H9 (cell line): ENCODE results near the gene ARHGEF10L. TPM values are rescaled to one million over a fixed set of nuclear protein-coding genes. Genes with fewer than 3 reads are reported as not detected.
A peak's percentile ranks its signal among the peaks of the same experiment; 100 is the strongest.

ENCODE experiments used
- DNase-seq: peaks from one replicate; pipeline ENCODE4 v3.0.0-alpha.2; 2017
- H2AFZ ChIP-seq: one replicate; pipeline ENCODE4 v1.6.1; 2013; ENCODE audit warnings: mild to moderate bottlenecking, low read length, control low read depth, moderate library complexity
- H2AK5ac ChIP-seq: 2 replicates; pipeline ENCODE4 v1.6.1; 2013; ENCODE audit warnings: low read length, control low read depth, mixed read lengths; ENCODE audit not compliant: insufficient read length
- H2BK120ac ChIP-seq: one replicate; pipeline ENCODE4 v1.6.1; 2013; ENCODE audit warnings: low read depth, mild to moderate bottlenecking, low read length, control low read depth, inconsistent platforms; ENCODE audit not compliant: poor library complexity, severe bottlenecking
- H2BK12ac ChIP-seq: 2 replicates; pipeline ENCODE4 v1.6.1; 2013; ENCODE audit warnings: low read length, control low read depth, mixed read lengths, low read depth; ENCODE audit not compliant: insufficient read length
- H2BK15ac ChIP-seq: 2 replicates; pipeline ENCODE4 v1.6.1; 2013; ENCODE audit warnings: low read depth, low read length, control low read depth
- H2BK20ac ChIP-seq: one replicate; pipeline ENCODE4 v1.6.1; 2013; ENCODE audit warnings: low read depth, mild to moderate bottlenecking, low read length, control low read depth, inconsistent platforms; ENCODE audit not compliant: poor library complexity, severe bottlenecking
- H2BK5ac ChIP-seq: 2 replicates; pipeline ENCODE4 v1.6.1; 2013; ENCODE audit warnings: low read length, control low read depth, mixed read lengths; ENCODE audit not compliant: insufficient read length
- H3K14ac ChIP-seq: 2 replicates; pipeline ENCODE4 v1.6.1; 2013; ENCODE audit warnings: low read length, control low read depth; ENCODE audit not compliant: insufficient read depth
- H3K18ac ChIP-seq: 2 replicates; pipeline ENCODE4 v1.6.1; 2013; ENCODE audit warnings: low read depth, mild to moderate bottlenecking, mixed read lengths, low read length, control low read depth; ENCODE audit not compliant: insufficient read length
- H3K23ac ChIP-seq: 2 replicates; pipeline ENCODE4 v1.6.1; 2013; ENCODE audit warnings: low read length, control low read depth, mixed read lengths, low read depth; ENCODE audit not compliant: insufficient read length
- H3K23me2 ChIP-seq: 2 replicates; pipeline ENCODE4 v1.6.1; 2013; ENCODE audit warnings: low read depth, mild to moderate bottlenecking, mixed read lengths, low read length, control low read depth; ENCODE audit not compliant: insufficient read length, poor library complexity, severe bottlenecking
- H3K27ac ChIP-seq: 2 replicates; pipeline ENCODE4 v1.5.1; 2013; ENCODE audit warnings: low read length, control low read depth, mixed read lengths, low read depth; ENCODE audit not compliant: insufficient read length
- H3K27me3 ChIP-seq: 2 replicates; pipeline ENCODE4 v1.6.1; 2013; ENCODE audit warnings: low read length, control low read depth, inconsistent platforms; ENCODE audit not compliant: insufficient read depth
- H3K4ac ChIP-seq: 2 replicates; pipeline ENCODE4 v1.6.1; 2013; ENCODE audit warnings: low read depth, mild to moderate bottlenecking, control low read depth, inconsistent platforms, low read length, moderate library complexity
- H3K4me1 ChIP-seq: 2 replicates; pipeline ENCODE4 v1.6.1; 2013; ENCODE audit warnings: low read length, control low read depth, inconsistent platforms; ENCODE audit not compliant: insufficient read depth
- H3K4me2 ChIP-seq: 2 replicates; pipeline ENCODE4 v1.6.1; 2013; ENCODE audit warnings: low read length, control low read depth, mixed read lengths; ENCODE audit not compliant: insufficient read length, insufficient read depth
- H3K56ac ChIP-seq: 2 replicates; pipeline ENCODE4 v1.6.1; 2013; ENCODE audit warnings: low read depth, mild to moderate bottlenecking, mixed read lengths, low read length, control low read depth; ENCODE audit not compliant: insufficient read length
- H3K79me1 ChIP-seq: 2 replicates; pipeline ENCODE4 v1.6.1; 2013; ENCODE audit warnings: low read depth, mild to moderate bottlenecking, moderate library complexity, low read length, control low read depth, inconsistent platforms; ENCODE audit not compliant: insufficient read depth, poor library complexity, severe bottlenecking
- H3K79me2 ChIP-seq: 2 replicates; pipeline ENCODE4 v1.6.1; 2013; ENCODE audit warnings: low read length, control low read depth, inconsistent platforms; ENCODE audit not compliant: insufficient read depth
- H3K9ac ChIP-seq: 2 replicates; pipeline ENCODE4 v1.6.1; 2013; ENCODE audit warnings: low read length, control low read depth, mixed read lengths; ENCODE audit not compliant: insufficient read length; ENCODE audit errors: extremely low read depth
- H3K9me3 ChIP-seq: one replicate; pipeline ENCODE4 v1.6.1; 2013; ENCODE audit warnings: low read depth, low read length, inconsistent platforms; ENCODE audit not compliant: control insufficient read depth
- H3T11ph ChIP-seq: one replicate; pipeline ENCODE4 v1.6.1; 2013; ENCODE audit warnings: mild to moderate bottlenecking, low read length, control low read depth, inconsistent platforms
- H4K20me1 ChIP-seq: one replicate; pipeline ENCODE4 v1.6.1; 2013; ENCODE audit not compliant: control insufficient read depth, insufficient read length, insufficient read depth
- H4K5ac ChIP-seq: 2 replicates; pipeline ENCODE4 v1.6.1; 2013; ENCODE audit warnings: low read depth, mild to moderate bottlenecking, mixed read lengths, low read length, control low read depth; ENCODE audit not compliant: insufficient read length
- H4K8ac ChIP-seq: replicated peaks from 2 replicates; pipeline ENCODE4 v1.6.1; 2013; ENCODE audit warnings: low read length, control low read depth, mixed read lengths, low read depth; ENCODE audit not compliant: insufficient read length
- H4K91ac ChIP-seq: 2 replicates; pipeline ENCODE4 v1.6.1; 2013; ENCODE audit warnings: low read depth, mild to moderate bottlenecking, moderate library complexity, mixed read lengths, low read length, control low read depth; ENCODE audit not compliant: insufficient read length
- H3K27ac Mint-ChIP-seq, 3 experiments: 2 replicates in 2 of 3; 3 replicates in 1 of 3; pipeline ENCODE4 v1.8.0; 2020 to 2021; ENCODE audit warnings: mixed read lengths in 3 of 3, mild to moderate bottlenecking in 1 of 3, moderate library complexity in 1 of 3
- H3K27me3 Mint-ChIP-seq: 2 replicates; pipeline ENCODE4 v1.8.0; 2021; ENCODE audit warnings: low read depth, mild to moderate bottlenecking, moderate library complexity, mixed read lengths
- H3K36me3 Mint-ChIP-seq, 3 experiments: 2 replicates in 2 of 3; 3 replicates in 1 of 3; pipeline ENCODE4 v1.8.0; 2020 to 2021; ENCODE audit warnings: low read depth in 3 of 3, mixed read lengths in 3 of 3; ENCODE audit not compliant: insufficient read depth in 1 of 3
- H3K4me1 Mint-ChIP-seq, 2 experiments: 2 replicates each; pipeline ENCODE4 v1.8.0; 2020; ENCODE audit warnings: mixed read lengths in 2 of 2
- H3K4me3 Mint-ChIP-seq, 2 experiments: 2 replicates in 1 of 2; 3 replicates in 1 of 2; pipeline ENCODE4 v1.8.0; 2020 to 2021; ENCODE audit warnings: mild to moderate bottlenecking in 2 of 2, mixed read lengths in 2 of 2, moderate library complexity in 1 of 2
- H3K9me3 Mint-ChIP-seq, 2 experiments: 2 replicates in 1 of 2; 3 replicates in 1 of 2; pipeline ENCODE4 v1.8.0; 2020; ENCODE audit warnings: mild to moderate bottlenecking in 2 of 2, mixed read lengths in 2 of 2, moderate library complexity in 1 of 2
- CTCF ChIP-seq: fragments of 200-600 bp; sonication (generic); conservative IDR thresholded peaks from 3 replicates; pipeline ENCODE4 v1.8.0; 2021; ENCODE audit warnings: antibody characterized with exemption, mild to moderate bottlenecking
- whole genome bisulfite sequencing: extraction: QIAGEN DNeasy Blood & Tissue Kit; methylation state at CpG from one replicate; pipeline ENCODE4 v1.1.7; 2013; ENCODE audit warnings: missing lambda C conversion rate, low lambda C conversion rate, mixed read lengths; ENCODE audit not compliant: insufficient read length; ENCODE audit errors: extremely low coverage; 5-methylcytosine and 5-hydroxymethylcytosine counted together
- total RNA-seq: library from RNA; stranded (reverse); gene quantifications from 2 replicates; pipeline ENCODE4 v1.2.1, GENCODE V29; 2021

Gene ARHGEF10L
- total RNA-seq, 1 experiment from 2014 or later, result 20.2 TPM

- Histone ChIP-seq H3K4me2 (no peak overlapping the region), H3K56ac (no peak overlapping the region), H3K79me2 (no peaks in the 10 kb centered on the region), H3K9me3 (no peaks in the 10 kb centered on the region), H4K8ac (no peak overlapping the region), H3K27me3 (no peaks in the 10 kb centered on the region), H4K5ac (no peak overlapping the region), H2BK5ac (no peak overlapping the region), H3K18ac (no peak overlapping the region), H2AK5ac (no peak overlapping the region), H3K23ac (no peak overlapping the region), H2AFZ (no peak overlapping the region), H2BK15ac (no peak overlapping the region), H2BK120ac (no peak overlapping the region), H2BK12ac (no peak overlapping the region), H4K91ac (no peak overlapping the region), H4K20me1 (no peaks in the 10 kb centered on the region), H3K79me1 (no peaks in the 10 kb centered on the region), H3K23me2 (no peaks in the 10 kb centered on the region), H3K9ac (no peak overlapping the region), H2BK20ac (no peak overlapping the region), H3K4ac (no peak overlapping the region), H3K14ac (no peak overlapping the region), H3K4me1 (no peaks in the 10 kb centered on the region; the same call in 1 of the 2 replicates), H3K27ac (no peak overlapping the region), H3T11ph (no peak overlapping the region)
- Mint-ChIP-seq H3K4me1 (peaks cover 11 to 19% of the 10 kb centered on the region in 2 experiments), H3K27ac (0 out of 7 replicates have a peak overlapping the region, but pooled peaks of 1 of the 3 experiments have one; percentile 44), H3K4me3 (no peak overlapping the region; a peak in 1 of 5 replicates), H3K36me3 (peaks cover 3 to 13% (median 8%) of the 10 kb centered on the region in 3 experiments; a peak in 6 of 7 replicates), H3K27me3 (no peaks in the 10 kb centered on the region), H3K9me3 (no peaks in the 10 kb centered on the region)
- TF ChIP-seq CTCF, result no peak
- WGBS, result no CpG with 5 or more reads among the region's 6 CpGs
- DNase-seq, result no peak
These were observed 60.8 kb downstream of the ARHGEF10L start for GRCh38 chr1:17600321-17600720.
